DND-41 (cell line): ENCODE data around the gene RESF1.

Experiments
- ATAC-seq: fragments of 200-7000 bp; cut with Tn5 transposase; 3 replicates; pipeline ENCODE4 v1.9.1; 2021; ENCODE audit warnings: low read depth; ENCODE audit not compliant: insufficient read depth
- DNase-seq: peaks from one replicate; pipeline ENCODE4 v3.0.0-alpha.2; 2020
- H2AFZ ChIP-seq: 2 replicates; pipeline ENCODE4 v1.6.0; 2012; ENCODE audit warnings: low read depth, low read length
- H3K27ac ChIP-seq: 2 replicates; pipeline ENCODE4 v1.5.1; 2012; ENCODE audit warnings: low read length, inconsistent platforms
- H3K27me3 ChIP-seq: fragments of 200-600 bp; sonication (generic); 2 replicates; pipeline ENCODE4 v1.6.0; 2012; ENCODE audit warnings: low read length, mild to moderate bottlenecking, inconsistent platforms; ENCODE audit not compliant: insufficient read depth, poor library complexity
- H3K36me3 ChIP-seq: 2 replicates; pipeline ENCODE4 v1.5.1; 2012; ENCODE audit warnings: low read length, inconsistent platforms; ENCODE audit not compliant: insufficient read depth
- H3K4me1 ChIP-seq: 2 replicates; pipeline ENCODE4 v1.5.1; 2012; ENCODE audit warnings: mild to moderate bottlenecking, low read length; ENCODE audit not compliant: insufficient read depth
- H3K4me2 ChIP-seq: 2 replicates; pipeline ENCODE4 v1.6.0; 2012; ENCODE audit warnings: mild to moderate bottlenecking, moderate library complexity, low read length, inconsistent platforms; ENCODE audit not compliant: insufficient read depth
- H3K4me3 ChIP-seq, 2 experiments: fragments of 200-600 bp in 1 of 2; shearing (Covaris generic) in 1 of 2; 2 replicates each; pipeline ENCODE4 v1.5.1; 2012 to 2016; ENCODE audit warnings: inconsistent platforms in 2 of 2, low read length in 2 of 2, mild to moderate bottlenecking in 2 of 2, low read depth in 1 of 2, moderate library complexity in 1 of 2
- H3K79me2 ChIP-seq: 2 replicates; pipeline ENCODE4 v1.6.0; 2012; ENCODE audit warnings: low read length, inconsistent platforms; ENCODE audit not compliant: insufficient read depth
- H3K9ac ChIP-seq: 2 replicates; pipeline ENCODE4 v1.6.0; 2012; ENCODE audit warnings: low read depth, mild to moderate bottlenecking, inconsistent platforms, low read length, moderate library complexity
- H3K9me3 ChIP-seq: 2 replicates; pipeline ENCODE4 v1.5.1; 2012; ENCODE audit warnings: low read length, moderate library complexity, mild to moderate bottlenecking, inconsistent platforms; ENCODE audit not compliant: insufficient read depth, severe bottlenecking
- H4K20me1 ChIP-seq: 2 replicates; pipeline ENCODE4 v1.6.0; 2012; ENCODE audit warnings: low read length; ENCODE audit not compliant: insufficient read depth
- CTCF ChIP-seq: IDR thresholded peaks from 2 replicates; pipeline ENCODE4 v1.5.1; 2012; ENCODE audit warnings: borderline replicate concordance, low read length, moderate library complexity, mild to moderate bottlenecking; ENCODE audit not compliant: poor library complexity, severe bottlenecking; ENCODE audit errors: extremely low read depth
- EZH2 ChIP-seq: IDR thresholded peaks from 3 replicates; pipeline ENCODE4 v1.6.1; 2012; ENCODE audit warnings: borderline replicate concordance, low read depth, mild to moderate bottlenecking, moderate library complexity, low read length, inconsistent platforms; ENCODE audit not compliant: severe bottlenecking

The RESF1 gene

DNA sequence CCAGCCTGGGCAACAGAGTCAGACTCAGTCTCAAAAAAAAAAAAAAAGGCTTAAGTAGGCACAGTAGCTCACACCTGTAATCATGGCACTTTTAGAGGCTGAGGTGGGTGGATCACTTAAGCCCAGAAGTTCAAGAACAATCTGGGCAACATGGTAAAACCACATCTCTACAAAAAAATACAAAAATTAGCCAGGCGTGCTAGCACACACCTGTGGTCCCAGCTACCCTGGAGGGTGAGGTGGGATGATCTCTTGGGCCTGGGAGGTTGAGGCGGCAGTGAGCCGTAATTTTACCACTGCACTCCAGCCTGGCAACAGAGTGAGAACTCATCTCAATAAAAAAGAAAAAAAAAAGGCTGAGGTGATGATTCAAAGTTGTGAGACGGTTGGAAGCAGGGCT lies 9.1 kb upstream of the RESF1 start:
- no peak overlapping the region for H3K9ac ChIP-seq
- H3K27ac ChIP-seq: no peak overlapping the region
- no peak overlapping the region for H3K4me2 ChIP-seq

GRCh38 chr12:31950492-31950891 lies 8.7 kb upstream of the RESF1 start:
- H3K79me2 ChIP-seq: no peaks in the 10 kb centered on the region
- no peaks in the 10 kb centered on the region; the same call in 1 of the 2 replicates for H3K36me3 ChIP-seq
- peaks cover 20% of the 10 kb centered on the region for H3K9me3 ChIP-seq
- no peak for DNase-seq
- H3K9ac ChIP-seq: no peak overlapping the region
- H2AFZ ChIP-seq: no peak overlapping the region
- H3K27ac ChIP-seq: no peak overlapping the region
- no peaks in the 10 kb centered on the region for H3K27me3 ChIP-seq
- TF ChIP-seq EZH2 (no peak), CTCF (no peak)
- H3K4me1 ChIP-seq: no peaks in the 10 kb centered on the region
- no peaks in the 10 kb centered on the region for H4K20me1 ChIP-seq
- H3K4me2 ChIP-seq: no peak overlapping the region
- no peak overlapping the region for H3K4me3 ChIP-seq
- no peak for ATAC-seq

More for the DNA sequence above, 9.1 kb upstream of the RESF1 start:
- Histone ChIP-seq H3K4me3 (no peak overlapping the region), H3K4me1 (no peaks in the 10 kb centered on the region), H3K36me3 (no peaks in the 10 kb centered on the region; the same call in 1 of the 2 replicates), H3K27me3 (no peaks in the 10 kb centered on the region), H2AFZ (no peak overlapping the region), H3K79me2 (no peaks in the 10 kb centered on the region), H4K20me1 (no peaks in the 10 kb centered on the region), H3K9me3 (peaks cover 22% of the 10 kb centered on the region)
- DNase-seq (no peak), ATAC-seq (no peak)
- TF ChIP-seq CTCF (no peak), EZH2 (no peak)

DNA sequence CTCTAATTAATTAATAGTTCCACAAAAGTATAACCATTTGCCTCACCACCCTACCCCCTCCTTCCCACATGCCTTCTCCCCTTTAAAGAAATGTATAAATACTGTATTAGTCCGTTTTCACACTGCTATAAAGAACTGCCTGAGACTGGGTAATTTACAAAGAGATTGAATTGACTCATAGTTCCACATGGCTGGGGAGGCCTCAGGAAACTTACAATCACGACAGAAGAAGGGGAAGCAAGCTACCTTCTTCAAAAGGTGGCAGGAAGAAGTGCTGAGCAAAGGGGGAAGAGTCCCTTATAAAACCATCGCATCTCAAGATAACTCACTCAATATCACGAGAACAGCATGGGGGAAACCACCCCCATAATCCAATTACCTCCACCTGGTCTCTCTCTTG lies 8.2 kb upstream of the RESF1 start:
- no peak overlapping the region for H3K4me3 ChIP-seq
- no peaks in the 10 kb centered on the region for H3K79me2 ChIP-seq
- no peaks in the 10 kb centered on the region for H3K4me1 ChIP-seq
- H3K9ac ChIP-seq: no peak overlapping the region
- TF ChIP-seq EZH2 (no peak), CTCF (no peak)
- H4K20me1 ChIP-seq: no peaks in the 10 kb centered on the region
- no peak for ATAC-seq
- no peak overlapping the region for H3K4me2 ChIP-seq
- H2AFZ ChIP-seq: no peak overlapping the region
- no peak overlapping the region for H3K27ac ChIP-seq
- H3K36me3 ChIP-seq: no peaks in the 10 kb centered on the region; the same call in 1 of the 2 replicates
- DNase-seq: no peak
- no peaks in the 10 kb centered on the region for H3K27me3 ChIP-seq
- H3K9me3 ChIP-seq: peaks cover 14% of the 10 kb centered on the region

DNA sequence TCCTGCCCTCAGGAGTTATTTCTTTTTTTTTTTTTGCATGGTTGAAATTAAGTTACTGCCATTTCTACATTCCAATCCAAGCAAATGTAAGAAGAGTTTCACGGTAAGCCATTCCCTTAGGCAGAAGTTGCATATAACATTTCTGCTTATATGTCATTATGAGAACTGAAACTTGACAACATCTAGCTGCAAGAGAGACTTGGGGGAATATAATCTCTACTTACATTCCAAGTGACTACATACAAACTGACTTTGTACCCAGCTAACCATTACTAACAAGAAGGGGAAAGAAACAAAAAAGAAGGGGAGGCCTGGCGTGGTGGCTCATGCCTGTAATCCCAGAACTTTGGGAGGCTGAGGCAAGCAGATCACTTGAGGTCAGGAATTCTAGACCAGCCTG lies 7.3 kb upstream of the RESF1 start:
- Histone ChIP-seq H3K4me3 (no peak overlapping the region), H3K79me2 (no peaks in the 10 kb centered on the region), H4K20me1 (no peaks in the 10 kb centered on the region), H3K27ac (no peak overlapping the region), H3K4me1 (0 out of 2 replicates have a peak, but pooled peaks cover 1% of the 10 kb centered on the region), H3K27me3 (no peaks in the 10 kb centered on the region), H3K9me3 (peaks cover 11% of the 10 kb centered on the region), H3K4me2 (no peak overlapping the region), H2AFZ (no peak overlapping the region), H3K36me3 (no peaks in the 10 kb centered on the region; the same call in 1 of the 2 replicates), H3K9ac (no peak overlapping the region)
- no peak for ATAC-seq
- no peak for DNase-seq
- TF ChIP-seq EZH2 (no peak), CTCF (no peak)
